DMS153 treated with DMSO at 0.1 percent for 48 hours (cell line): Measurements from ENCODE around the gene ARHGAP18.

Experiments
- DNase-seq: peaks from one replicate; lab custom pipeline; 2025; ENCODE audit not compliant: unreplicated experiment; lab: John Stamatoyannopoulos, UW

Gene ARHGAP18

GRCh38 chr6:129542705-129543104 is 167.3 kb downstream of the ARHGAP18 start:
- DNase-seq: no peak

GRCh38 chr6:129539032-129539431 is 170.9 kb downstream of the ARHGAP18 start:
- no peak for DNase-seq

- no peak for DNase-seq
Measured at GRCh38 chr6:129536271-129536670, 173.7 kb downstream of the ARHGAP18 start.

GRCh38 chr6:129534926-129535325 is 175.1 kb downstream of the ARHGAP18 start:
- DNase-seq: no peak
